Inflammatory macrophage (primary cell): ENCODE measurements around the gene CRYBG1.
A peak's percentile ranks its signal among the peaks of the same experiment; 100 is the strongest.
"Not testable (repeated sequence)": the region's sequence is repeated elsewhere in the genome, so short reads cannot be mapped to it uniquely, and the experiment has no call there.

ENCODE experiments used
- DNase-seq, 2 donors: peaks; one replicate each; pipeline ENCODE4 v3.0.0-alpha.2; 2020 to 2022

The CRYBG1 gene

DNA sequence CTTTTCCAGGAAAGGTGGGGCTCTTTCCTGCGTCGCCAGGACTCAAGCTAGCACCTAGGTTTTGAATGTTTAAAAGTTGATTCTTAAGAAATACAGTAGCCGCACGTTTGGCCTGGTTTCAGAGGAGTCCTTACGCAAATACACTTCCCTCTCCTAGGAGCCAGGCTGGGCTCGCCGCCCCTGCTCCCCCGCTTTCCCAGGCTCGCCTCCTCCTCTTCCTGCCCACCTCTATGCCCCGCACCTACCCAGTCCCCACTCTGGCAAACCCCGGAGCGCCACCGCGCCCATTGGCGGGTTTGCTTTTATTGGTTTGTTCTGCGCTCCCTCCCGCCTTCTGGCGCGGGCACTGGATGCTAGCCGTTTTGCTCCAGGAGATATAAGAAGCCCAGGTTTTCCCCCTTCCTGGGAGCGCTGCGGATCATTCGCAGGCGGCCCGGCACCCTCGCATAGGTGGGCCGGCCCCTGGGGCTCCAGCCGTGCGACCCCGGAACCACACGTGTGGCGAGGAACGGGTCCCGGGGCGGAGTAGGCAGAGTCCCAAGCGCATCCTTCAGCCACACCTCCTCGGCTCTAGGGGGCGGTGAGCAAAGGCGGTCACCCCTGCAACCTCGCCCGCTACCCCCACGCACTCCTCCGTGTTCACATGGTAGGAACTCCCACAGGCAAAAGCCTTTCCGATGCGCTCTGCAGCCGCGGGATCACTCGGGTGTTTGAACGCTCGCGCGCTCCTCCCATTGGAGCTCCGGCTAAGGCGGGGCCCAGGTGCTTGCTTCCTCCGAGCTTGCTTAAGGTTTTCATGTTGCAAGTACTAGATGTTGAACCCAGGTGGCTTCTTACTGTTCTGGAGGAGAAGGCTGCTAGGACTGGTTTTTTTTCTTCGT lies 149.8 kb downstream of the CRYBG1 start:
- DNase-seq, result peak; percentile 33 to 56

GRCh38 chr6:106511288-106512047 lies 151.0 kb downstream of the CRYBG1 start:
- no peak for DNase-seq

- peak; percentile 74 to 76 for DNase-seq
Observed at GRCh38 chr6:106512048-106512967, 151.8 kb downstream of the CRYBG1 start.

GRCh38 chr6:106512968-106513574 lies 152.6 kb downstream of the CRYBG1 start:
- DNase-seq, result peak in 1 of 2 donors; percentile 43

DNA sequence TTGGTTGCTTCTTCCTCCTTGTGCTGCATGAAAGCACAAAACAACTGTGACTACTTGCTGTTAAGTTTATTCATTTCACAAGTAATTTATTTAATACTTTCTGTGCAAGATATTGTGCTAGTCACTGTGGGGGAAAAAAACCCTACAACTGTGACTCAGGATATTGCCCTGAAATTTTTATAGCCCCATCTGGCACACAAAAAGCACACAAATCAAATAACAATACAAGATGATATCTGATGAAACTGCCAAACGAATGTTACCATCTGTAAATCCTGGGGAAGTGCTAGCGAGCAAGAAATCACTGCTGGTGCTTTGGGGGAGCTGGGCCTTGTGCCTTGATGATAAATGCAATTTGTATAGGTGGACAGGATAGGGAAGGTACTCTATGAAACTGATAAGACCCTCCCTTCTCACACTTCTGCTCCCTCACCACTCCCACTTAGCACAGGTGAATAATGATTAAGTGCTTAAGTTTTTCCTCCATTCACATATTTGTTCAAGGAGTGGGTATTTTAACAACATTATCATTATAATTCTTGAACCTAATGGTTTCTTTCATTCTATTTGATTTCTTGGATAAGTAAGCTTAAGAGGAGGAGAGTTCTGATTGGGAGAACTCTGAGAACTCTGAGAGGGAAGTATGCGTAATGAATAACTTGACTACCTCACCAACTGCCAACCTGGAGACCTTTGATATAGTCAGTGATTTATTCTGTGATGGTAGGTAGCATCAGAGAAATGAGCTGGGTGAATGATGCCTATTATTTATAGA lies 153.5 kb downstream of the CRYBG1 start:
- DNase-seq, result peak; percentile 22 to 45

GRCh38 chr6:106514583-106514885 lies 154.0 kb downstream of the CRYBG1 start:
- no peak for DNase-seq

DNA sequence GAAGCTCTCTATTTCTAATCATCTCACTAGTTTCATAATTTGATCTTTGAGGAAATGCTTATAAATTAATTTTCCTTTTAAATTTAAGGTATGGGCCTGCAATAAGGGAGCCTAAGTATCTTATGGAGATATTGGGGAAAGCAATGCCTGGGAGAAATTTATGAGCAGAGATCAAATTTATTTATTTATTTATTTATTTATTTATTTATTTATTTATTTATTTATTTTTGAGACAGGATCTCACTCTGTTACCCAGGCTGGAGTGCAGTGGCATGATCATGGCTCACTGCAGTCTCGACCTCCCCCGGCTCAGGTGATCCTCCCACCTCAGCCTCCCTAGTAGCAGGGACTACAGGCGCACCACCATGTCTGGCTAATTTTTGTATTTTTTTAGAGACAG lies 155.1 kb downstream of the CRYBG1 start:
- not testable (repeated sequence) for DNase-seq

GRCh38 chr6:106516616-106517015 lies 156.1 kb downstream of the CRYBG1 start:
- peak in 1 of 2 donors; percentile 25 for DNase-seq

- peak; percentile 37 to 49 for DNase-seq
Observed at GRCh38 chr6:106517706-106518105, 157.2 kb downstream of the CRYBG1 start.

- no peak for DNase-seq
Observed at GRCh38 chr6:106518748-106519147, 158.2 kb downstream of the CRYBG1 start.

DNA sequence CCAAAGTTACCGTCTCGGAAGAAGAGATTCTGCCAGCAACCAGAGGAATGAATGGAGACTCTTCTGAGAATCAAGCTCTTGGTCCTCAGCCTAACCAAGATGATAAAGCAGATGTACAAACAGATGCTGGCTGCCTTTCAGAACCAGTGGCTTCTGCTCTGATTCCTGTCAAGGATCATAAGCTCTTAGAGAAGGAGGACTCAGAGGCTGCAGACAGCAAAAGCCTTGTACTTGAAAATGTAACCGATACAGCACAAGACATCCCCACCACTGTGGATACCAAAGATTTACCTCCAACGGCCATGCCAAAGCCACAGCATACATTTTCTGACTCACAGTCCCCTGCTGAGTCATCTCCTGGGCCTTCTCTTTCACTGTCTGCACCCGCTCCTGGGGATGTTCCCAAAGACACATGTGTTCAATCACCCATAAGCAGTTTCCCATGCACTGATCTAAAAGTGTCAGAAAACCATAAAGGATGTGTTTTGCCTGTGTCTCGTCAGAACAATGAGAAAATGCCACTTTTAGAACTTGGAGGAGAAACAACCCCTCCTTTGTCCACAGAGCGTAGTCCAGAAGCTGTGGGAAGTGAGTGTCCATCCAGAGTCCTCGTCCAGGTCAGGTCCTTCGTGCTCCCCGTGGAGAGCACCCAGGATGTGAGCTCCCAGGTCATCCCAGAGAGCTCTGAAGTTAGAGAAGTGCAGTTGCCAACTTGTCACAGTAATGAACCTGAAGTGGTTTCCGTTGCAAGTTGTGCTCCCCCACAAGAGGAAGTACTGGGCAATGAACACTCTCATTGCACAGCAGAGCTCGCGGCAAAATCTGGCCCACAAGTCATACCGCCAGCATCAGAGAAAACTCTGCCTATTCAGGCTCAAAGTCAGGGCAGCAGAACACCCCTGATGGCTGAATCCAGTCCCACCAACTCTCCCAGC lies 159.2 kb downstream of the CRYBG1 start:
- DNase-seq, result peak; percentile 84 to 90

GRCh38 chr6:106520711-106521401 lies 160.3 kb downstream of the CRYBG1 start:
- peak; percentile 86 for DNase-seq

DNA sequence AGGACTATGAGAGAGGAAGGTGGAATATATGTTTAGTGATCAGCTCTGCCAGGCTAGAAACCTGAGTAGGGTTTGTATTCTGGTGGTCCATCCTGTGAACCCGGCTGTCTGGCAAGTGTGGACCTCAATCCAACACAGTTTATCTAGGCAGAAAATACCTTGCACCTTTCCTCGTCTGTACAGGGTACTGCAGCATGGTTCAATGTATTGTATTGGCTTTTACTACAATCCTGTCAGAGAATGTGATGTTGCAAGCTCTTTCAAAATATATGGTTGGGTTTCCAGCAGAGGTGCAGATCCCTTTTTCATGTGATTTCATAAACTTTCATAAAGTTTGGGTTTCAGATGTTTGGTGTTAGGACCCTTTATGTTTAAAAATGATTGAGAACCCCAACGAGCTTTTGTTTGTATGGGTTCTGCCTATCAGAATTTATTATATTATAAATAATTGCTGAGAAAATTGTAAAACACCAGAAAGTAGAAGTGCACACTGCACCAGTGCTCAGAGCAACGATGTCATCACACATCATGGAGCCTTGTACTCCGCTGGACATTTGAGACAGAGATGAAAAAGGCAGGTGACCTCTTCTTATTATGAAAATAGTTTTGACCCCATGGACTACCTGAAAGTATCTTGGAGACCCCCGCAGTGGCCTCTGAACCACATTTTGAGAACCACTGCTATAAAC lies 162.2 kb downstream of the CRYBG1 start:
- peak; percentile 42 to 73 for DNase-seq

DNA sequence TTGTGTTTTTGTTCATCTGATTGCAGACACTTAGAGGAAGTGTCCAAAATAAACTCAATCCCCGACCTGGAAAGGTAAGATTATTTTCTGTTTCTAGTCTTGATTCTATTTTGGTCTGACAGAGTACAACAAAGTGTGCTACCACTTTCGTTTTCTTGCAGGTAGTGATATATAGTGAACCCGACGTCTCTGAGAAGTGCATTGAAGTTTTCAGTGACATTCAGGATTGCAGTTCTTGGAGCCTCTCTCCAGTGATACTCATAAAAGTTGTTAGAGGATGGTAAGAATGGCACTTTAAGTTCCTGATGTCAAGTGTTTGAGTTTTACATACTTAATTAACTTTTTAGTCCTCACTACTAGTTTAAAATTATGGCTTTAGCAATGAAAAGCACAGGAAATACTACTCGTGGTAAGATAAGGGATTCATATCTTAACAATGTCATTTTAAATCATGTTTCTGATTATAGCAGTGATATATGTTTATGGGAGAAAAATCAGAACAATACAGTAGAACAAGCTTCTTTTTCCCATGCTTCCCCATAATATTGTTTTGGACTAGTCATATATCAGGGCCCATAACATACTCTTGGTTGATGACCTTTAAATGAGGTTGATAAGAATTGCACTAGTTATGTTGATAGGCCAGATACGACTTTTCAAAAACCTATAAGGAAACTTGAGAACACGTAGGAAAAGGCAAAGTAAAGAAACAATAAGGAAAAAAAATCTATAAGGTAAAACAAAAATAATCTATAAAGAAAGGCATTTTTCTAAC lies 164.8 kb downstream of the CRYBG1 start:
- no peak for DNase-seq

DNA sequence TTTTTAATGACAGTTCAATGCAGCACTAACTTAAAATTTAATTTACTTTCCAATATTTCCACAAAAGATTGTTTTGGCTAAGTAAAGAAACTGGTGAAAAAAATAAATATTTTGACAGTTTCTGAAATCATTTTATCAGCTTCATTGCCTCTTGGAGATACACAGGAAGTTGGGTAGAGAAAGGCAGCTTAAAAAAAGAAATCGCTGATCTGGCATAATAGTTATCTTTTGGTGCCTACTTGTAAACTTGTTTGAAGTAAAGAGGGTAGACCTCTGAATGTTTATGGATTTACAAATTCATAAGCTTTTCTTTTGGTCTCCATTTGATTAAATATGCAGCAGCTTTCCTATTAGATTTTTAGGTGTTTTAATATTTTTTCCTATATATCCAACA lies 165.4 kb downstream of the CRYBG1 start:
- no peak for DNase-seq

GRCh38 chr6:106527117-106527516 lies 166.6 kb downstream of the CRYBG1 start:
- DNase-seq, result no peak

DNA sequence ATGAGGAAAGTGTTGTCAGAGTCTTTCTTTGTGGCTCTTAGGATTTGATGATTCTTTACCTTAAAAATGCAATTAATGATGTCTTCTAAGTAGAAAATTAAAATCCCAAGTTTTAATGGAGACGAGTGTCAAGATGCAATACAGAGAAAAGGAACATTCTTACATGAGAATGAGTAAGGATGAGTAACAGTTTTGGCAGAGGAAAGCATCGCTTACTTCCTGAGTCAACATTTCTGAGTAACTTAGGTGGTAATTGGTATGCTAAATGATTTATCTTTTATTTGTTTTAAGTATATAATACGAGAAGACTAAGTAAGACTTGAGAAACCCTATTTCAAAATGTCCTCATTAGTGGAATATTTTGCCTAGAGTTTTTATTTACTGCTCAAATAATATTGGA lies 167.5 kb downstream of the CRYBG1 start:
- no peak for DNase-seq

DNA sequence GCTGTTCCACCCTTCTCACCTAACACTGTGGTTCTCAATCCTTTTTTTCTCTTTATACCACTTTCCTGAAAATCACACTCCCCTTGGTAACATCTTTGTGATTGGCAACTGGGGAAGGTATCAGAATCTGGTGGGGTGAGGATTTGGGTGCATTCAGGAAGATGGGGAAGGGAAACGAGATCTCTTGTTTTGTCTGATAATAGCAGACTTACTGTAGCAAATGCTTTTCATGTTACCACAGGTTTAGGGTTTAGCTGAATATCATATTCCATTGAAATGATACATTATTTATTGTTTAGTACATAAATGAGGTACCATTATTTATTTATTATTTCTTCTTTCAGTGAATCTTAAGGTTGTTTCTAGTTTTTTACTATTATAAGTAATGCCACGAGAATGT lies 168.0 kb downstream of the CRYBG1 start:
- DNase-seq, result no peak
